IMR-90 (cell line): ENCODE measurements around the gene ATG9B. TPM values are rescaled to one million over a fixed set of nuclear protein-coding genes. Genes with fewer than 3 reads are reported as not detected.
A peak's percentile ranks its signal among the peaks of the same experiment; 100 is the strongest.

ENCODE experiments used
- ATAC-seq: fragments of 200-7000 bp; cut with Tn5 transposase; 2 replicates; pipeline ENCODE4 v1.9.1; 2020; ENCODE audit warnings: low read depth, mild to moderate bottlenecking, moderate library complexity
- BruUV-seq: library from RNA; stranded (reverse); fragments of 400-500 nt; replicated peaks from 2 replicates; lab custom pipeline; 2021; lab: Mats Ljungman, UMichigan
- CTCF ChIA-PET: fragments of 300-600 bp; formaldehyde crosslinking; extraction: SDS; loops from one replicate; lab custom pipeline; 2021; ENCODE audit warnings: antibody characterized with exemption; lab: Yijun Ruan, JAX
- POLR2A ChIA-PET: fragments of 300-600 bp; sonication (Branson Sonifier 250); formaldehyde crosslinking; loops from one replicate; lab custom pipeline; 2022; ENCODE audit warnings: antibody characterized with exemption; ENCODE audit not compliant: unreplicated experiment; lab: Charles Lee
- DNase-seq: peaks from one replicate; pipeline ENCODE4 v3.0.0; 2013
- H2AFZ ChIP-seq: replicated peaks from 2 replicates; pipeline ENCODE3; 2013; ENCODE audit warnings: low read length, mild to moderate bottlenecking; ENCODE audit not compliant: poor library complexity
- H2AK5ac ChIP-seq: 2 replicates; pipeline ENCODE4 v1.6.1; 2013; ENCODE audit warnings: low read depth, low read length, inconsistent platforms
- H2AK9ac ChIP-seq: replicated peaks from 2 replicates; pipeline ENCODE3; 2013; ENCODE audit warnings: mild to moderate bottlenecking, low read depth, low read length, moderate library complexity; ENCODE audit not compliant: poor library complexity
- H2BK120ac ChIP-seq: 2 replicates; pipeline ENCODE4 v1.6.1; 2013; ENCODE audit warnings: low read depth, low read length, inconsistent platforms
- H2BK15ac ChIP-seq: 3 replicates; pipeline ENCODE4 v1.6.1; 2013; ENCODE audit warnings: low read depth, low read length, inconsistent platforms
- H2BK20ac ChIP-seq: 2 replicates; pipeline ENCODE4 v1.6.1; 2013; ENCODE audit warnings: low read depth, mild to moderate bottlenecking, inconsistent platforms, low read length, moderate library complexity
- H2BK5ac ChIP-seq: 2 replicates; pipeline ENCODE4 v1.6.1; 2013; ENCODE audit warnings: mild to moderate bottlenecking, low read depth, low read length, inconsistent platforms; ENCODE audit not compliant: poor library complexity, severe bottlenecking
- H3K14ac ChIP-seq: replicated peaks from 2 replicates; pipeline ENCODE4 v1.6.1; 2013; ENCODE audit warnings: low read depth, low read length, inconsistent platforms
- H3K18ac ChIP-seq: 2 replicates; pipeline ENCODE4 v1.6.1; 2013; ENCODE audit warnings: low read depth, low read length, control low read depth
- H3K23ac ChIP-seq: 2 replicates; pipeline ENCODE4 v1.6.1; 2013; ENCODE audit warnings: low read depth, low read length, inconsistent platforms
- H3K27ac ChIP-seq: 2 replicates; pipeline ENCODE4 v1.5.1; 2013; ENCODE audit warnings: mild to moderate bottlenecking, control low read depth, low read length; ENCODE audit not compliant: insufficient read depth
- H3K27me3 ChIP-seq: 2 replicates; pipeline ENCODE4 v1.6.1; 2013; ENCODE audit warnings: low read length; ENCODE audit not compliant: control insufficient read depth, insufficient read depth
- H3K36me3 ChIP-seq: 2 replicates; pipeline ENCODE4 v1.6.1; 2013; ENCODE audit warnings: low read length, mixed read lengths; ENCODE audit not compliant: control insufficient read depth, insufficient read depth
- H3K4ac ChIP-seq: 2 replicates; pipeline ENCODE4 v1.6.1; 2013; ENCODE audit warnings: low read depth, low read length, inconsistent platforms
- H3K4me1 ChIP-seq: 2 replicates; pipeline ENCODE4 v1.6.1; 2013; ENCODE audit warnings: low read length, mixed read lengths; ENCODE audit not compliant: control insufficient read depth, insufficient read depth
- H3K4me2 ChIP-seq: 2 replicates; pipeline ENCODE4 v1.6.1; 2013; ENCODE audit warnings: low read depth, mild to moderate bottlenecking, control low read depth, low read length, moderate library complexity
- H3K4me3 ChIP-seq: 2 replicates; pipeline ENCODE4 v1.5.1; 2013; ENCODE audit warnings: low read depth, mild to moderate bottlenecking, control low read depth, low read length, moderate library complexity; ENCODE audit not compliant: insufficient read depth
- H3K56ac ChIP-seq: 2 replicates; pipeline ENCODE4 v1.6.1; 2013; ENCODE audit warnings: low read length, inconsistent platforms; ENCODE audit not compliant: insufficient read depth; ENCODE audit errors: extremely low read depth
- H3K79me1 ChIP-seq, 2 experiments: 2 replicates each; pipeline ENCODE4 v1.6.1; 2013; ENCODE audit warnings: low read length in 2 of 2, inconsistent platforms in 1 of 2, low read depth in 1 of 2
- H3K9ac ChIP-seq: 2 replicates; pipeline ENCODE4 v1.6.1; 2013; ENCODE audit warnings: low read depth, low read length, control low read depth
- H3K9me1 ChIP-seq: 2 replicates; pipeline ENCODE4 v1.6.1; 2013; ENCODE audit warnings: low read length, inconsistent platforms; ENCODE audit not compliant: insufficient read depth
- H3K9me3 ChIP-seq: 2 replicates; pipeline ENCODE4 v1.6.1; 2013; ENCODE audit warnings: low read length; ENCODE audit not compliant: control insufficient read depth, insufficient read depth
- H4K20me1 ChIP-seq: 2 replicates; pipeline ENCODE4 v1.6.1; 2013; ENCODE audit warnings: low read length, inconsistent platforms; ENCODE audit not compliant: insufficient read depth
- H4K5ac ChIP-seq: 2 replicates; pipeline ENCODE4 v1.6.1; 2013; ENCODE audit warnings: mild to moderate bottlenecking, low read depth, low read length, control low read depth
- H4K8ac ChIP-seq, 2 experiments: 2 replicates each; pipeline ENCODE4 v1.6.1; 2013; ENCODE audit warnings: low read depth in 2 of 2, low read length in 2 of 2, control low read depth in 1 of 2, inconsistent platforms in 1 of 2
- H4K91ac ChIP-seq: 2 replicates; pipeline ENCODE4 v1.6.1; 2013; ENCODE audit warnings: low read depth, low read length, inconsistent platforms; ENCODE audit not compliant: insufficient read depth
- BHLHE40 ChIP-seq: fragments of 150-350 bp; IDR thresholded peaks from 2 replicates; pipeline ENCODE4 v1.6.1; 2016; ENCODE audit warnings: mild to moderate bottlenecking, low read depth, low read length
- CEBPB ChIP-seq: IDR thresholded peaks from 2 replicates; pipeline ENCODE4 v1.6.1; 2012; ENCODE audit warnings: low read depth, low read length, improper control_type of control experiment
- CHD1 ChIP-seq: IDR thresholded peaks from 2 replicates; pipeline ENCODE4 v1.6.1; 2012; ENCODE audit warnings: low read depth, low read length, improper control_type of control experiment
- CTCF ChIP-seq: conservative IDR thresholded peaks from 2 replicates; pipeline ENCODE4 v1.5.1; 2012; ENCODE audit warnings: mild to moderate bottlenecking, low read depth, low read length, improper control_type of control experiment
- FOS ChIP-seq: fragments of 150-350 bp; IDR thresholded peaks from 2 replicates; pipeline ENCODE4 v1.6.1; 2016; ENCODE audit warnings: low read depth, low read length
- MAFK ChIP-seq: IDR thresholded peaks from 2 replicates; pipeline ENCODE4 v1.6.1; 2012; ENCODE audit warnings: low read depth, low read length, improper control_type of control experiment
- MAZ ChIP-seq: IDR thresholded peaks from 2 replicates; pipeline ENCODE4 v1.6.1; 2012; ENCODE audit warnings: low read depth, mild to moderate bottlenecking, low read length, improper control_type of control experiment, moderate library complexity, borderline replicate concordance
- MXI1 ChIP-seq: IDR thresholded peaks from 2 replicates; pipeline ENCODE4 v1.6.1; 2012; ENCODE audit warnings: low read depth, mild to moderate bottlenecking, low read length, moderate library complexity, borderline replicate concordance
- NFE2L2 ChIP-seq: fragments of 150-350 bp; IDR thresholded peaks from 2 replicates; pipeline ENCODE4 v1.6.1; 2016; ENCODE audit warnings: low read depth, mild to moderate bottlenecking, low read length
- POLR2A ChIP-seq: IDR thresholded peaks from 2 replicates; pipeline ENCODE4 v1.6.1; 2012; ENCODE audit warnings: mild to moderate bottlenecking, low read depth, low read length
- RCOR1 ChIP-seq: IDR thresholded peaks from 2 replicates; pipeline ENCODE4 v1.6.1; 2012; ENCODE audit warnings: mild to moderate bottlenecking, low read length, improper control_type of control experiment; ENCODE audit not compliant: insufficient replicate concordance
- RFX5 ChIP-seq: IDR thresholded peaks from 2 replicates; pipeline ENCODE4 v1.8.0; 2012; ENCODE audit warnings: low read depth, mild to moderate bottlenecking, low read length, moderate library complexity
- SMC3 ChIP-seq: fragments of 150-350 bp; IDR thresholded peaks from 2 replicates; pipeline ENCODE4 v1.6.1; 2016; ENCODE audit warnings: low read depth, mild to moderate bottlenecking, antibody characterized with exemption, low read length, moderate library complexity
- USF2 ChIP-seq: fragments of 150-350 bp; IDR thresholded peaks from 2 replicates; pipeline ENCODE4 v1.6.1; 2017; ENCODE audit warnings: mild to moderate bottlenecking, antibody characterized with exemption, low read length, low read depth
- WGBS, 2 experiments: methylation state at CpG; one replicate each; pipeline versions ENCODE4 v1.1.5 to v1.1.7; 2013; ENCODE audit warnings: missing lambda C conversion rate in 2 of 2; ENCODE audit not compliant: insufficient read length in 1 of 2; ENCODE audit errors: extremely low coverage in 2 of 2; 5-methylcytosine and 5-hydroxymethylcytosine counted together
- dilution Hi-C: fragments of 300-500 bp; cut with HindIII; formaldehyde crosslinking; loops from one replicate; pipeline ENCODE4 v1.14.3; 2018; ENCODE audit warnings: low sequenced_read_pairs; ENCODE audit not compliant: unreplicated experiment
- in situ Hi-C: fragments of 300-500 bp; cut with MboI; formaldehyde crosslinking; loops from 3 replicates; pipeline ENCODE4 v1.14.3; 2019; ENCODE audit warnings: low sequenced_read_pairs, inconsistent platforms, mixed read lengths
- intact Hi-C: fragments of 100-400 bp; cut with micrococcal nuclease; formaldehyde crosslinking; loops from 2 replicates; pipeline ENCODE4 v1.10.0; 2022
- polyA plus RNA-seq, 3 experiments: library from polyadenylated mRNA; depleted of rRNA; stranded (reverse); fragments of >200 nt; gene quantifications; 2 replicates each; pipeline ENCODE4 v1.2.3, GENCODE V29; 2012; ENCODE audit warnings: low replicate concordance in 1 of 3
- total RNA-seq: library from RNA; depleted of rRNA; stranded (reverse); fragments of >200 nt; gene quantifications from 2 replicates; pipeline ENCODE4 v1.2.3, GENCODE V29; 2012

Gene ATG9B
- total and polyA plus RNA-seq, 2 of the 4 experiments (the other 2 are of a cell fraction): 0.18 to 0.91 TPM

- TF ChIP-seq BHLHE40 (peak; percentile 12; the same call in 1 of the 2 replicates), SMC3 (no peak)
Observed at GRCh38 chr7:151062399-151063211, 38.3 kb upstream of the ATG9B start (continued).

- intact Hi-C loops (no loop called here), dilution Hi-C loops (no loop called here), in situ Hi-C loops (no loop called here)
- Histone ChIP-seq H3K4ac (peak overlapping the region; percentile 89), H3K79me1 (peaks cover 25 to 68% of the 10 kb centered on the region in 2 experiments), H3K4me1 (peaks cover 38% of the 10 kb centered on the region), H4K5ac (no peak overlapping the region), H3K23ac (peak overlapping the region; percentile 11; the same call in 1 of the 2 replicates), H2AFZ (peak overlapping the region; percentile 40), H4K8ac (peak overlapping the region in 1 of 2 experiments; percentile 50; a peak in 3 of 4 replicates), H4K91ac (no peak overlapping the region; the same call in 1 of the 2 replicates), H4K20me1 (peaks cover 32% of the 10 kb centered on the region), H3K4me2 (peak overlapping the region; percentile 5; the same call in 1 of the 2 replicates), H3K9me1 (peaks cover 9% of the 10 kb centered on the region; the same call in 1 of the 2 replicates), H2BK20ac (peak overlapping the region; percentile 28; the same call in 1 of the 2 replicates), H2BK120ac (no peak overlapping the region), H2BK5ac (peak overlapping the region; percentile 8), H3K9ac (no peak overlapping the region), H2BK15ac (no peak overlapping the region), H3K27me3 (no peaks in the 10 kb centered on the region), H3K27ac (0 out of 2 replicates have a peak overlapping the region, but pooled peaks have one; percentile 11), H3K14ac (peak overlapping the region; percentile 60; the same call in 1 of the 2 replicates), H2AK9ac (peak overlapping the region; percentile 1), H3K9me3 (no peaks in the 10 kb centered on the region), H3K56ac (no peak overlapping the region), H3K18ac (no peak overlapping the region), H3K4me3 (no peak overlapping the region), H2AK5ac (peak overlapping the region; percentile 94), H3K36me3 (peaks cover 26% of the 10 kb centered on the region)
- ChIA-PET CTCF (no interaction called here), POLR2A (no interaction called here)
- DNase-seq (no peak), ATAC-seq (no peak)
- BruUV-seq: no TSS peak
- WGBS, 2 experiments: 65% methylated on average over 4 of the region's 11 CpGs; no CpG with 5 or more reads in 1 of the 2 experiments
- TF ChIP-seq CHD1 (no peak), MAZ (no peak), RFX5 (no peak), MXI1 (no peak), POLR2A (no peak), USF2 (no peak), SMC3 (no peak), CTCF (no peak), BHLHE40 (no peak), FOS (no peak), CEBPB (no peak), RCOR1 (no peak), MAFK (no peak), NFE2L2 (no peak)
Observed at GRCh38 chr7:151062111-151062398, 37.8 kb upstream of the ATG9B start.
